Measurements from ENCODE around the gene RAMACL.

RAMACL gene

DNA sequence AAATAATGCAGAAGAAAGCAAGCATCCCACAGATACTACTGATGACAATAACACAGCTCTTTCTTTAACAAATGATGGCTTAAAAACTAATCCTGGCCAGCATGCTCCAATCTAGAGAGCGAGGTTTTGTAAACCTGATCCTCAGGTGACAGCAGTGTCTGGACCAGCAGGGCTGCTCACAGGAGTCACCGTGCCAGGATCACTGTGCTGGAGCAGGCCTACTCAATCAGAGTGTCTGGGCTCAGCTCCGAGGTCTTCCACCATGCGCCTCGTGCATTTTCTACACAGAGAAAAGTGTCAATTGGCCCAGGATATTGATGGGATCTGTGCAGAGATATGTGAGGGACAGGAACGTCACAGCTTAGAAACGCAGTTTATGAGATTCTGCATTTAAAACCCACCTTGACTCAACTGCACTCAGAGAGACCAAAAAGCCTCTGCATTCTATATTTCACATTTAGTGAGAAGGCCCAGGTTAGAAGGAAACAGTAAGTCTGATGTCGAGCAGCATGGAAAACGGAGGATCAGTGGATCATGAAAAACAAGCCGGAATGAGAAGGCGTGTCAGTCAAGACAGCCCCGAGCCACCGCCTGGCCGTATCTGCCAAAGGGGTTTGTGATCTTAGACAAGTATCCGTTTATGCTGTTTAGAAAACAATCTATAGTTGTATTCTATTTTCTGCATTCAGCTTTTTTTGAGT, 7.8 kb downstream of the RAMACL start:
- 93 to 98% methylated on average over 15 of the region's 15 CpGs for WGBS, 2 experiments
- Histone ChIP-seq H3K36me3 (ENCODE audit: control insufficient read depth, insufficient read depth, low read length) (no peaks in the 10 kb centered on the region), H3K27ac (ENCODE audit: insufficient read depth, low read depth, low read length, poor library complexity, severe bottlenecking) (no peak overlapping the region), H3K4me3 (ENCODE audit: insufficient read depth, low read depth, low read length) (no peak overlapping the region), H3K9me3 (ENCODE audit: control insufficient read depth, low read length) (no peaks in the 10 kb centered on the region), H3K27me3 (ENCODE audit: control insufficient read depth, insufficient read depth, low read length, poor library complexity, severe bottlenecking) (no peaks in the 10 kb centered on the region), H3K4me1 (ENCODE audit: control insufficient read depth, insufficient read depth, low read length) (peaks cover 2% of the 10 kb centered on the region)

DNA sequence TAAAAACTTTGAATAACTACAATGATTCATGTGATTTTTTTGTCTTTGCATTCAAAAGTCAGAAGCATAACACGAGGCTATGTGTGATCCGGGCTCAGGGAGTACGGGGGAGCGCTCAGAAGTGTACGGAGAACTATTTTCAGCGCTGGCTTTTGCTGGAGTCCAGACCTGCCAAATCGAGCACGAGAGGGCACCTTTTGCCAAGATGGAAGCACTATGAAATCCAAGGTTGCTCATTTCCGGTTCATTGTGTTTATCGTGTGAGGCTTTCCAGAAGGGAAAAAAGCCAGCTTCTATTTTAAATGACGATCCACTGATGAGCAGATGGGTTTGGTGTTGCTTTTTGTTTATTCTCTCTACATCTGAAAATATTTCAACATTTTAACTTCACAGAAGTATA, 11.3 kb downstream of the RAMACL start:
- Histone ChIP-seq H3K36me3 (ENCODE audit: control insufficient read depth, insufficient read depth, low read length) (no peaks in the 10 kb centered on the region), H3K27ac (ENCODE audit: insufficient read depth, low read depth, low read length, poor library complexity, severe bottlenecking) (no peak overlapping the region), H3K9me3 (ENCODE audit: control insufficient read depth, low read length) (no peaks in the 10 kb centered on the region), H3K4me1 (ENCODE audit: control insufficient read depth, insufficient read depth, low read length) (peaks cover 23% of the 10 kb centered on the region), H3K4me3 (ENCODE audit: insufficient read depth, low read depth, low read length) (no peak overlapping the region), H3K27me3 (ENCODE audit: control insufficient read depth, insufficient read depth, low read length, poor library complexity, severe bottlenecking) (no peaks in the 10 kb centered on the region)
- 95% methylated on average over 10 to 11 of the region's 11 CpGs for WGBS, 2 experiments

DNA sequence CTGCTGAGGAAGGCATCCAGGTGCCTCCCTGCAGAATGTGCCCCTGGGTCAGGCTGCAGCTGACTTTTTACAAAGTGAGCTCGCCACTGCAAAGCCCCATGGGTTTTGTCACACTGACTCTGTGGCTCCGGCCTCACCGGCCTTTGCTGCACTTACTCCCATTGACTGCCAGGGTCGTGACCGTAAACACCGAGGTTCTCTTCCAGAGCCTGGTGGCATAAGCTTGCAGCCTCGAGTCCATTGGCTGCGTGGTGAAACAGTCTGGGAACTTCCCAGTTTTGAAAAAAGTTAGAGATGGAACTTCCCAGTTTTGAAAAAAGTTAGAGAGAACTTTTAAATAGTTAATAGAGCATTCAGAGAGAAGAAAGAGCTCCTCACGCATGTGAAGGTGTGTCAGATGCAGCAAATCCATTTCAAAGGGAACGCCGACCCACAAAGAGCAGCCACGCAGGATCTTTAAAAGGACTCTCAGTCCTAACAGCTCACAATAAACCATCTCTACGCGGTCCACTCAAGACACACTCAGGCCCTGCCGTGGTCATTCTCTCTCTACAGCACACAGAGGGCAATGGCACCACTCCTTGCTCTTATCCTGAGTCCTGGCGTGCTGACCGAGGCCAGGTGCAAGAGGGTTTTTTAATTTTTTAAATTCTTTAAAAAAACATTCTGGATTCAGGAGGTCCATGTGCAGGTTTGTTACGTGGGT, 12.8 kb downstream of the RAMACL start:
- H3K4me1 ChIP-seq (ENCODE audit: control insufficient read depth, insufficient read depth, low read length) = peaks cover 23% of the 10 kb centered on the region
- no peak overlapping the region for H3K4me3 ChIP-seq (ENCODE audit: insufficient read depth, low read depth, low read length)
- WGBS, 2 experiments = 80 to 86% methylated on average over 18 of the region's 18 CpGs

DNA sequence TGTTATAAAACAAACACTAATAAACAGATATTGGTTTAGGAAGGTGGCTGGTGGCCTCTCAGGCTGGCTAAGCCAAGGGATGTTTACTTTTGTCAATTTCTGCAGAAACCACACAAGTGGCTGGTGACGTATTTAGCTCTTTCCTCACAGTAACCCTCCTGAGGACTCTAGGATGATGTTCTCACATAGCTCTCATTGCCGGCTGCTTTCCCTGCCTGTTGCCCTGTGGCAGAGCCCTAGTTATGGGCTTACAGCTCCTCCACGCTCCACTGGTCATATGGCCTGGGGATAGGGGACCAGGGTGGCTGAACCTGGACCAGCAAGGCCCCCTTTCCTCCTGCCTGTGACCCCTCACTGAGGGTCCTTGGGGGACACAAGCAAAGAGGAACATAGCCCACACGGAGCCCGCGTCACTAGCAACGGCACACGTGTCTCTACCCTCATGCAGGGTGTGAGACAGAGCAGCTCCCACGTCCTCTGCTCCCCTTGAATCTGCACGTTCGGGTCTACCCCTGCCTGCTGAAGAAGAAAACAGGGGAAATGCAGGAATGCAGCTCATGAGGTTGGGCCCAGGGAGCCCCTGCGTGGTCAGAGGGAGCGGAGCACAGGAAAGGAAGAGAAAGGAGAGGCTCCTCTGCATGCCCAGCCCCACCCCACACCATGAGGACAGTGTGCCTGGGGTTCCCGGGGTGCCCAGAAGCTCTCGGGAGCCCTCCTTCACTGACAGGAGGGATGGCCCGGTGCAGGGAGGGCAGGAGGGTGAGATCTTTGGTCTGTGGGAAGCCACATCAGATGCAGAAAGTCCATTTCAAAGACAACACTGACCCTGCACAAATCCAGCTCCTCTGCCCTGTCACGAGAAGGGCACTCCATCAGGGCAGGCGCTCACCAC, 13.9 kb downstream of the RAMACL start:
- no peaks in the 10 kb centered on the region for H3K27me3 ChIP-seq (ENCODE audit: control insufficient read depth, insufficient read depth, low read length, poor library complexity, severe bottlenecking)
- H3K36me3 ChIP-seq (ENCODE audit: control insufficient read depth, insufficient read depth, low read length) = no peaks in the 10 kb centered on the region
- H3K4me1 ChIP-seq (ENCODE audit: control insufficient read depth, insufficient read depth, low read length) = peaks cover 23% of the 10 kb centered on the region
- no peaks in the 10 kb centered on the region for H3K9me3 ChIP-seq (ENCODE audit: control insufficient read depth, low read length)
- 59% methylated on average over 18 of the region's 18 CpGs for WGBS, 2 experiments
- no peak overlapping the region for H3K27ac ChIP-seq (ENCODE audit: insufficient read depth, low read depth, low read length, poor library complexity, severe bottlenecking)
- no peak overlapping the region for H3K4me3 ChIP-seq (ENCODE audit: insufficient read depth, low read depth, low read length)

More for the DNA sequence above, 12.8 kb downstream of the RAMACL start:
- Histone ChIP-seq H3K36me3 (ENCODE audit: control insufficient read depth, insufficient read depth, low read length) (no peaks in the 10 kb centered on the region), H3K9me3 (ENCODE audit: control insufficient read depth, low read length) (no peaks in the 10 kb centered on the region), H3K27ac (ENCODE audit: insufficient read depth, low read depth, low read length, poor library complexity, severe bottlenecking) (no peak overlapping the region), H3K27me3 (ENCODE audit: control insufficient read depth, insufficient read depth, low read length, poor library complexity, severe bottlenecking) (no peaks in the 10 kb centered on the region)

DNA sequence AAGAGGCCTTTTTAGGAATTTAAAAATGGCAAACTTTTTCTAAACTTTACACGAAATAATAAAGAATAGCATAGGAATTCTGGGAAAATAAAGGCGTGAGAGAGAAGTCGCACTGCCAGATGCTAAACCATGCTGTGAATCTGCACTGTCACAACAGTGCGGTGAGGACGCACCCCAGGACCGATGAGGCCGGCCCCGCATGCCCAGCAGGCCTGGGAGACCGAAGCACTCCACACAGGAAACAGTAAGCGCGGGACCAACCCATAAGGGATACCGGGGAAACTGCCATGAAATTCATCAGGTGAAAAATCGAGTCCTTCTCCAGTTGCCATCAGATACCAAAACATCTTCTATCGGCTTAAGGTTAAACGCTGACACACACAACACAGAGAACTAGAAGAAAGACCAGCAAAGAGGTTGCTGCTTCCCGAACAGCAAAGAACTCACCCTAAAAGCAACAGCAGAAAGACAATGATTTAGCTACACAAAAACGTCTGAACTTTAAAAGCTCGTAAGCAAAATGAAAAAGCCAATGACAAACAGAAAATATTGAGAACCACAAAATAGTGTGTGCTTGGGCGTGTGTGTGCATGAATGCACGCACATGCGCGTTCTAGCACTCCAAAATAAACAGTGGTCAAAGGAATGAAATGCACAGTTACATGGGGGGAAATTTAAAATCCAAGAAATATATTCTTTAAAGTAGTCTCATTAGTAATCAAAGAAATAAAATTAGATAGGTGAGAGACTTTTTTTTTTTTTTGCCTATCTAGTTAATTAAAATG, 15.4 kb downstream of the RAMACL start:
- 85 to 86% methylated on average over 22 of the region's 22 CpGs for WGBS, 2 experiments
- H3K4me1 ChIP-seq (ENCODE audit: control insufficient read depth, insufficient read depth, low read length) = peaks cover 23% of the 10 kb centered on the region
- H3K9me3 ChIP-seq (ENCODE audit: control insufficient read depth, low read length) = no peaks in the 10 kb centered on the region
- H3K27ac ChIP-seq (ENCODE audit: insufficient read depth, low read depth, low read length, poor library complexity, severe bottlenecking) = no peak overlapping the region
- H3K36me3 ChIP-seq (ENCODE audit: control insufficient read depth, insufficient read depth, low read length) = no peaks in the 10 kb centered on the region
- H3K4me3 ChIP-seq (ENCODE audit: insufficient read depth, low read depth, low read length) = no peak overlapping the region
- no peaks in the 10 kb centered on the region for H3K27me3 ChIP-seq (ENCODE audit: control insufficient read depth, insufficient read depth, low read length, poor library complexity, severe bottlenecking)

DNA sequence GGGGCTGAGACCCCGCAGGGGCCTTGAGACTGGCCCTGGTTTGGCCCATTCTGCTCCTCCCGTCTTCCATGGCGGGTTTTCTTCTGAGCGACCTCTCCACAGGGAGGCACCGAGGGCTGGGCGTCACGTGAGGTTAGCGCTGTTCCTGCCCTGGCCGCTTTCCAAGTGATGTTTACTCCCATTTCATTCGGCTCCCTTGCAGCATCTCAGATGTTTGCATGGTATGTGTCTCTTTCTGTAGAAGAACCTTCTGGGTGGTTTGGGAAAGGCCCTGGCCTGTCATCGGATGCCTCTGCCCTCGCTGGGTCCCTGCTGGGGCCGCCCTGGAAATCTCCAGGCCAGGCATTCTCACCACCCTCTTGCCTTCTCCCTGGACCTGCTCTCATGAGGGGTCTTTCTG, 17.3 kb downstream of the RAMACL start:
- no peak overlapping the region for H3K4me3 ChIP-seq (ENCODE audit: insufficient read depth, low read depth, low read length)
- no peaks in the 10 kb centered on the region for H3K9me3 ChIP-seq (ENCODE audit: control insufficient read depth, low read length)
- H3K36me3 ChIP-seq (ENCODE audit: control insufficient read depth, insufficient read depth, low read length) = no peaks in the 10 kb centered on the region
- H3K27ac ChIP-seq (ENCODE audit: insufficient read depth, low read depth, low read length, poor library complexity, severe bottlenecking) = no peak overlapping the region
- H3K27me3 ChIP-seq (ENCODE audit: control insufficient read depth, insufficient read depth, low read length, poor library complexity, severe bottlenecking) = no peaks in the 10 kb centered on the region
- WGBS, 2 experiments = 89 to 91% methylated on average over 13 of the region's 13 CpGs
- peaks cover 23% of the 10 kb centered on the region for H3K4me1 ChIP-seq (ENCODE audit: control insufficient read depth, insufficient read depth, low read length)

DNA sequence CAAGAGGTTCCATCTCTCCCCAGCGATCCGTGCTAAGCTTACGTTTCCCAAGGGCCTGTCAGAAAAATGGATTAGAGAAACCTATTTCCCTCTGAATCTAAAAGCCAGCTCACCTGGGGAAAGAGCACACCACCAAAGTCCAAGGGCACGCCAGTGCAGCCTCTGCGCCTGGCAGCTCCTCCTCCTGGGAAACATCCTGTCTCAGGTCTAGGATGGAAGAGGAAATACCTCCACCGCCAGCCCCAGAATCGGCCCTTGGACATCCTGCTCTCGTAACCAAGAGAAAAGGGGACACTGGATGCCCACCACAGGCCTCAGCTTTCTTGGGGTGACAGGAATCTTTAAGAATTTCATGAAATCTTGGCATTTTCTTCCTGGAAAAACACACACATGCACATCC, 18.7 kb downstream of the RAMACL start:
- Histone ChIP-seq H3K4me3 (ENCODE audit: insufficient read depth, low read depth, low read length) (no peak overlapping the region), H3K4me1 (ENCODE audit: control insufficient read depth, insufficient read depth, low read length) (peaks cover 13% of the 10 kb centered on the region), H3K27me3 (ENCODE audit: control insufficient read depth, insufficient read depth, low read length, poor library complexity, severe bottlenecking) (no peaks in the 10 kb centered on the region), H3K36me3 (ENCODE audit: control insufficient read depth, insufficient read depth, low read length) (no peaks in the 10 kb centered on the region), H3K27ac (ENCODE audit: insufficient read depth, low read depth, low read length, poor library complexity, severe bottlenecking) (no peak overlapping the region), H3K9me3 (ENCODE audit: control insufficient read depth, low read length) (no peaks in the 10 kb centered on the region)
- 91 to 92% methylated on average over 8 of the region's 8 CpGs for whole genome bisulfite sequencing, 2 experiments

DNA sequence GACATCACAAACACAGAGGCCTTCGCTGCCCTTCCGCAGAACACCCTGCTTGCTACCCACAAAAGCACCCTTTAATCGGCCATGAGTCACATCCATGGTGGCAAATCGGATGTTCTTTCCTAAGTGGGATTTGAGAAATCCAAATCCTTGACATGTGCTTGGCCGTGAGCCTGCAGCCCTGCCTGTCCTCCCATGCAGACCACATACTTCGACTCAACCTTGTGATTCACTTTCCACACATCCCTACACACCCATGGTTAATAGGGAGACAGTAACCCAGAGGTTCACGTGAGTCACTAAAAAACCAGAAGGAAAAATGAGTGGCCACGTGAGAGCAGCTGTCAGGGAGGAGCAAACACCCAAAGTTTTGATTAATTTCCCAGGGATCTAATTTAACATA, 19.4 kb downstream of the RAMACL start:
- no peak overlapping the region for H3K4me3 ChIP-seq (ENCODE audit: insufficient read depth, low read depth, low read length)
- no peaks in the 10 kb centered on the region for H3K9me3 ChIP-seq (ENCODE audit: control insufficient read depth, low read length)
- peaks cover 6% of the 10 kb centered on the region for H3K4me1 ChIP-seq (ENCODE audit: control insufficient read depth, insufficient read depth, low read length)
- no peaks in the 10 kb centered on the region for H3K27me3 ChIP-seq (ENCODE audit: control insufficient read depth, insufficient read depth, low read length, poor library complexity, severe bottlenecking)
- H3K27ac ChIP-seq (ENCODE audit: insufficient read depth, low read depth, low read length, poor library complexity, severe bottlenecking) = no peak overlapping the region
- 94% methylated on average over 8 of the region's 8 CpGs for WGBS, 2 experiments
- no peaks in the 10 kb centered on the region for H3K36me3 ChIP-seq (ENCODE audit: control insufficient read depth, insufficient read depth, low read length)

DNA sequence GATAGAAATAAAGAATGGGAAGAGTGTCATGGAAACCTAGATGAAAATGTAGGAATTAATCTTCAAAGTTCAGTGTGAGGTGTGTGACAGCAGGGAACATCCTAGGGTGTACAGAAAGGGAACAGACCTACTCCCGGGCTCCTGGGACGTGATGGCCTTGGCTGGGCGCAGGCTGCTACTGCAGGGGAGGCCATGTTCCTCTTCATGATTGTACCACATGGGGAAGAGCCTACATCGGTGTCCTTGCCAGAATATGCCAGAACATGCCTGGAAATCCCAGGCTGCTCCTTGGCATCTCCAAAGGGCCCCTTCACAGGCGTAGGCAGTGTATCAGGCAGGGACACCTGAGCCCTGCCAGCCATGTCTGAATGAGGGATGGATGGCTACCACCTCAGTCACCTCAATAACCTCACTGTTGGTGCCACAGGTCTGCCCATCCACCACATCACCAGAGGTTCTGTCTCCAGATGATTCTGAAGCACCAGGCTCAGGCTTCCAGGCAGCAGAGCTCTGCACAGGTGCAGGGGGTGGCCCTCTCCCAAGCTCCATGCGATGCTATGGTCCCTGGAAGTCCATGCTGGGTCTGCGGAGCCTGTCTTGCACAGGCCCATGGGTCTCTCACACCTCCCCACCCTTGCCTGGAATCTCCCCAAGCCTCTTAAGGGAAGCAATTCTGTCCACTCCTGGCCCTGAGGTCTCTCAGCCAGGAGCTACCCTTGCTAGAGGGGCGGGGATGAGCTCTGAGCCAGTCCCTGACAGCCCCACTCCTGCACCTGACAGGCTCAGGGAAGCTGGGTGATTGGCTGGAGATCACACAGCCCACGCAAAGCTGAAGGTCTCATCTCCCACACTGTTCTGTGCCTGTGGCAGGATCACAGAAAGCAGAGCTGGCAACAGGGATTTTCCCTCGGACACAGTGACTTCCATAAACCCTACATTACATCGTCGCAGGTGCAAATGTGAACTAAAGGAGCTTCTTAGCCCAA, 20.2 kb downstream of the RAMACL start:
- 95 to 97% methylated on average over 12 of the region's 12 CpGs for WGBS, 2 experiments
- H3K36me3 ChIP-seq (ENCODE audit: control insufficient read depth, insufficient read depth, low read length) = no peaks in the 10 kb centered on the region
- peaks cover 6% of the 10 kb centered on the region for H3K4me1 ChIP-seq (ENCODE audit: control insufficient read depth, insufficient read depth, low read length)
- H3K27ac ChIP-seq (ENCODE audit: insufficient read depth, low read depth, low read length, poor library complexity, severe bottlenecking) = no peak overlapping the region
- no peaks in the 10 kb centered on the region for H3K9me3 ChIP-seq (ENCODE audit: control insufficient read depth, low read length)
- H3K27me3 ChIP-seq (ENCODE audit: control insufficient read depth, insufficient read depth, low read length, poor library complexity, severe bottlenecking) = no peaks in the 10 kb centered on the region
- H3K4me3 ChIP-seq (ENCODE audit: insufficient read depth, low read depth, low read length) = no peak overlapping the region

All from ectodermal cell (in vitro differentiated cells).